Activated T-cell treated with anti-CD3 and anti-CD28 coated beads, Interleukin-2, amount 50 U/mL, for 1 hour (primary cell): ENCODE measurements around the gene TANGO6.
"Not testable (repeated sequence)": the region's sequence is repeated elsewhere in the genome, so short reads cannot be mapped to it uniquely, and the experiment has no call there.

Source experiments
- DNase-seq: peaks from one replicate; pipeline ENCODE4 v3.0.0-alpha.2; 2020

Gene TANGO6

DNA sequence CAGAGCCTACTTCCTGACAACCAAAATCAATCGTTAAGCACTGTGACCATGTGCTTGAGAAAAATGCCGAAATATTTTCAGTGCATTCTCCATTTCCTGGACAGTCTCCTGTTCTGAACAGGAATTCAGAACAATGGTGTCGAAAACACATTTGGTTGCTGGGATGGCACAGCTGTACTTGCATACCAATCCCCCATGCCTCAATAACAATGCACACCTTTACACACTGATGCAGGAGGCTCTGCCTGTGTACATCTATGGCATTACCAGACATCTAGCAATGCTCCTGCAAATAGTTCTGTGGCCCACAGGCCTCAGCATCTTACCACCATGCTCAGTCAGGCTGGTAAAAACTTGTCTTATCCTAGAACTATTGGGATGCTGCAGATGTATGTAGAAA, 282.9 kb downstream of the TANGO6 start:
- DNase-seq = no peak

DNA sequence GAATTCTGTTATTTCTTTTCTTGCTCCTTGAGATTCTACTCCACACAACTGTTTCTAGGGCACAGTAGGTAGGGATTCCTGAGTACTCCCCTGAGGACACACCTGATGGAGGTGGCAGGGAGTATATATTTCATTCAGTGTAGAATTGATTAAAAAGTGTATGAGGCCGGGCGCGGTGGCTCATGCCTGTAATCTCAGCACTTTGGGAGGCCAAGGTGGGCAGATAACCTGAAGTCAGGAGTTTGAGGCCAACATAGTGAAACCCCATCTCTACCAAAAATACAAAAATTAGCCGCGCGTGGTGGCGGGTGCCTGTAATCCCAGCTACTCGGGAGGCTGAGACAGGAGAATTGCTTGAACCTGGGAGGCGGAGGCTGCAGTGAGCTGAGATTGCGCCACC, 283.5 kb downstream of the TANGO6 start:
- DNase-seq = not testable (repeated sequence)

DNA sequence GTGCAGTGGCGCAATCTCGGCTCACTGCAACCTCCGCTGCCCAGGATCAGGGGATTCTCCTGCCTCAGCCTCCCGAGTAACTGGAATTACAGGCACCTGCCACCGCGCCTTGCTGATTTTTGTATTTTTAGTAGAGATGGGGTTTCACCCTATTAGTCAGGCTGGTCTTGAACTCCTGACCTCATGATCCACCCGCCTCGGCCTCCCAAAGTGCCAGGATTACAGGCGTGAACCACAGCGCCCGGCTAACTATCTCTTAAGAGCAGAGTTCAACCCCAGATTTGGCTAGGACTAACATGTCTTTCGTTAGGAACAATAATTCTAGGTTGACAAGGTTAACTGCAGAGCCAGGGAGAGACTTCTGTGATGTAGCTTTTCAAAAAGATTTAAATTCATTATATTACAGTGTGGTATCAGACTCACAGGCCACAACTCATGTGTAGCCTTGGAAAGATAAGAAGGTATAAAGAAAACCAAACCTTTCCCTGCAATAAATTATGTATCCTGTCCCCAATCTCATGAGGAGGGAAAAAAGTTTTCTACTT, 284.7 kb downstream of the TANGO6 start:
- no peak for DNase-seq

DNA sequence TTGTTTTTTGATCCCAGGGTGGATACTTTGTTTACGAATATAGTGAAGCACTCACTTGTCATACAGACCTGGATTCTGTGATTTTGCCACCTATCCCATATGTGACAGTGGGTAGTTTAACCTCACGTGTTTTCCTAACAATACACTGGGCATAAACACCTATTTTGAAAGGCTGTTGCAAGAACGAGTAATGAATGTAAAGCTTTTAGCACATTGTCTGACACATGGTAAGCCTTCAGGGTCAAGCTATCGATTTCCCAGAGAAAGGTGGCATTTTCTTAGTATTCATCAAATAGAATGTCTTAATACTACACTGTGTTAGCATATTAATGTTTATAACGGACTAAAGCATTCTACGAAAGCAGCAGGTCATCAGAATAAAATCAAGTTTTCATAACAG, 287.1 kb downstream of the TANGO6 start:
- DNase-seq = no peak

DNA sequence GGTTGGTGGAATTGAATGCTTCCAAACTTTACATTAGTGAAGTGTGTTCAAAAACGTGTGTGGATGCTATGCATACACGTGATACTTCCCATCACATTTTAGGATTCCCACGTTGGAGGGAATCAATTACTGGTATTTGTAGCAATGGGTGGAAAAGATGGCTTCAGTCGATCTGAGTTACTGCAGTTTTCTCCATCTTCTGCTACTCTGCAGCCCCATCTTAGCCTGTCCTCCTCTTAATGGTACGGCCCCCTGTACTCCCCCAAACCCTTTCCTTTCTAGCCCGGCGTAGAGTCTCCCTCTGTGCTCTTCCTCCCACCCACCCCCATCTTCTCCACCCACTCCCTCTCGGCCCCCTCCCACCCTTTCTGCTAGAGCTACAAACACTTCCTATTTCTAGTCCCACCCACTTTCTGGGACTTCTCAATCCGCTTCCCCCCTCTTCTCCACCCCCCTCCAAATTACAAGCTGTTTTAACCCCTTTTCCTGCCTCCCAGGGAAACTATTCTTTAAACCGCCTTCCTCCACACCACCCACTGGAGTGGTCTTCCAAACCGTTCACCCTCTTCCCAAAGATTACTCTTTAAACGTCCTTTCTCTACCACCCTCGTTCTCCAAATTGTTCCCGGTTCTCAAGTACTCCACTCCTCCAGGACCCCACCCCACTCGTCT, 288.0 kb downstream of the TANGO6 start:
- DNase-seq = no peak

DNA sequence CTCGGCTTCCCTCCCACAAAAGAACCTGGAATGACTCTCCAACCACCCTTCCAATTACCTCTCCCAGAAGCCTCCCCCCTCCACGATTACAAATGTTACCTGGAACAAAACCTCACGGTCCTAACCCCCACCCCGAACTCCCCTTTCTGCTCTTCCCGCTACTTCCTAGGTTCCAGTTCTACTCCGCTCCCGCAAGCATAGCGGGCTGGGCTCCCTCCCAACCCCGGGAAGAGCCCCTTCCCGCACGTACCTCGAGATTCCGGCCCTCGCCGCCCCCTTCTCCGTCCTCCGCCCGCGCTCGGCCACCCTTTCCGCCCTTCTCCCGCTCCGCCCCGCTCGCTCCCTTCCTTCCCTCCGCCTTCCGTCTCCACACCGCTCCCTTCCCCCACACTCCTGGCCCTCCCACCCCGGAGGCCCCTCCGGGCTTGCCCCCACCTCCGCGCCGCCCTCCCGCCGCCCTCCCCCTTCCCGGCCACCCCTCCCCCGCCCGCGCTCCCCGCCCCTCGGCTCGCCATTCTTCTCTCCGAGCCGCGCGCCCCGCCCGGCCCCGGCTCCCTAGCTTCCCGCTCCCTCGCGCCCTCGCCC, 288.6 kb downstream of the TANGO6 start:
- no peak for DNase-seq

DNA sequence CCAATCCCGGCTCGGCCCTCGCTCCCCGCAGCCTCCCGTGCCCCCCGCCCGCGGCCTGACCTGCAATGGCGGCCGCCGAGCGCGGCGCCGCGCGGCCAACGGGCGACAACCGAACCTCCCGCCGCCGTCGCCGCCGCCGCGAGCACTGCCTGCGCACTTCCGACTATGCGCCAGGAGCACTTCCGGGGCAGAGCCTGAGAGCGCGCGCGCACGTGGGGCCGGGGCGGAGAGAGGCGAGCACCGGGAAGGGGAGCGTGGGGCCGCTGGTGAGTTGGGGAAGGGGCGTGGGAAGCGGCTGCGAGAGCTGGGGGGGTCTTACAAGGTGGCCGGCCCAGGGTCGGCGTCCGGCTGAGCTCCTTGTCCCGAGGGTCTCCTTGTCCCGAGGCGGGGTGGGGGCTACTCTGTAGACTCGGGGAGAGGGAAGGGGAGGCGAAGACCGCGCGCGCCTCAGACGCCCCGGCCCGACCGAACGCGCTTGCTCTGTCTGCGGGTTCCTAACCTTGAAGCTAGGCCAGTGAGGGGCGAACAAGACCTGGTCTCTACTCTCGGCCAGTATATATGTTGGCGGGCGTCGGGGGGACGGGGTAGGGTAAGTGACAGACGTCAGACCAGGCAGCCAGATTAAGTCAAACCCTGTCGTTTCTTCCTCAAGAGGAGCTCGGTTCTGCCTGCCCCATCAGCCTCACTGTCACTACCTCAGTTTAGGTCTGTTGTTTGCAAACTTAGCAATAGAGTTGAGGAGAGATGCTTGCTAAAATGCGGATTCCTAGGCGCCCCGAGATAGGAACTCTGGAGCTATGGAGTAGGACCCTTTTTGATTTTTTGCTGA, 289.3 kb downstream of the TANGO6 start, which contains the start of the genes CHTF8 and UTP4:
CHTF8 (minus strand) TSS at position 165 of the 829 bp plus-strand sequence. CDS start 11,130 bp downstream, outside the sequence.
UTP4 (plus strand) TSS at position 226 of the 829 bp plus-strand sequence. CDS start 811 bp downstream, outside the sequence.
- DNase-seq = peak; percentile 86

DNA sequence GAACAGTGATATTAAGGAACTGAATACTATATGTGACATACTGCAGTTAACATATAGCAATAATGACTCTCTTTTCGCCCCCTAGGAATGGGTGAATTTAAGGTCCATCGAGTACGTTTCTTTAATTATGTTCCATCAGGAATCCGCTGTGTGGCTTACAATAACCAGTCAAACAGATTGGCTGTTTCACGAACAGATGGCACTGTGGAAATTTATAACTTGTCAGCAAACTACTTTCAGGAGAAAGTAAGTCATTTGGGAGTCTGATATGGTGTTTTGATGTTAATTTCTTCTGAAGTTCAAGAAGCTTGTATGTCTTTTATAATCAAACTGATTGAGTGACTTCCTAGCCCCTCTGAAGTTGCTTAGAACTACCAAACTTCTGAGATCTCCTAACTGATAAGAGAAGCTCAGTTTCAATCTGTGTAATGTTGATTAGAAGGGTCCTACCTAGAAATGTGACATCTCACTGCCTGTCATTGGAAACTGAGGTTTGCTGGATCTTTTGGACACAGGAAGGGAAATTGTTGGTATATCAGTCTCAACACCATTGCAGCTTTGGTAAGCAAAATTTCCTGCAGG, 290.1 kb downstream of the TANGO6 start:
- DNase-seq = no peak
